Measurements from ENCODE around the gene MICU1. TPM values are rescaled to one million over a fixed set of nuclear protein-coding genes. Genes with fewer than 3 reads are reported as not detected.

The MICU1 gene
- total RNA-seq, 2 experiments from 2014 or later: 27.2 to 33.6 TPM

- no TSS peak for BruUV-seq (replicated peaks)
- H3K79me2 ChIP-seq (ENCODE audit: insufficient read depth, low read depth, low read length): no peaks in the 10 kb centered on the region
- H3K9me3 ChIP-seq (ENCODE audit: low read length): no peaks in the 10 kb centered on the region
- H3K36me3 ChIP-seq (ENCODE audit: insufficient read depth, low read length): no peaks in the 10 kb centered on the region
- no peak for TF ChIP-seq CTCF (conservative IDR thresholded peaks at IDR 0.05; ENCODE audit: low read length)
- TF ChIP-seq EZH2phosphoT487 (IDR thresholded peaks at IDR 0.05; ENCODE audit: borderline replicate concordance, low read depth, low read length): no peak
- H3K4me2 ChIP-seq (ENCODE audit: low read length): no peak overlapping the region
- intact Hi-C loops (cut with micrococcal nuclease; ENCODE audit: unreplicated experiment): no loop called here
- H3K27ac ChIP-seq (ENCODE audit: low read depth, low read length, poor library complexity, severe bottlenecking): no peak overlapping the region
- CTCF ChIA-PET (ENCODE audit: unreplicated experiment): no interaction called here
- no peak overlapping the region for H3K4me3 ChIP-seq (ENCODE audit: low read depth, low read length, poor library complexity, severe bottlenecking)
- no peaks in the 10 kb centered on the region for H4K20me1 ChIP-seq (ENCODE audit: insufficient read depth, low read length)
- H3K9me2 ChIP-seq (ENCODE audit: insufficient read depth, low read length): no peaks in the 10 kb centered on the region
- POLR2A ChIA-PET: interaction anchor here (0.7 to 1.0 kb wide), 2 partner anchors 20 to 70 kb away, joined by 3 to 4 read pairs; no protein-coding TSS in a partner anchor
- no peak overlapping the region for H2AFZ ChIP-seq (ENCODE audit: low read length)
- H3K4me1 ChIP-seq (ENCODE audit: insufficient read depth, low read length, poor library complexity, severe bottlenecking): no peaks in the 10 kb centered on the region
- DNase-seq (ENCODE audit: low spot score): no peak
These were observed 41.5 kb upstream of the MICU1 start for GRCh38 chr10:72667207-72667864.

GRCh38 chr10:72665925-72666324 is 40.0 kb upstream of the MICU1 start:
- no peak overlapping the region for H3K27ac ChIP-seq (ENCODE audit: low read depth, low read length, poor library complexity, severe bottlenecking)
- no peak overlapping the region for H3K4me2 ChIP-seq (ENCODE audit: low read length)
- H3K9me3 ChIP-seq (ENCODE audit: low read length): no peaks in the 10 kb centered on the region
- POLR2A ChIA-PET: interaction anchor here (1.1 kb wide), 1 partner anchor 188 kb away, joined by 4 read pairs; no protein-coding TSS in a partner anchor
- H3K4me3 ChIP-seq (ENCODE audit: low read depth, low read length, poor library complexity, severe bottlenecking): no peak overlapping the region
- no peaks in the 10 kb centered on the region for H3K4me1 ChIP-seq (ENCODE audit: insufficient read depth, low read length, poor library complexity, severe bottlenecking)
- H3K9me2 ChIP-seq (ENCODE audit: insufficient read depth, low read length): no peaks in the 10 kb centered on the region
- no peak overlapping the region for H2AFZ ChIP-seq (ENCODE audit: low read length)
- CTCF ChIA-PET (ENCODE audit: unreplicated experiment): no interaction called here
- no TSS peak for BruUV-seq (replicated peaks)
- intact Hi-C loops (cut with micrococcal nuclease; ENCODE audit: unreplicated experiment): no loop called here
- no peaks in the 10 kb centered on the region for H3K79me2 ChIP-seq (ENCODE audit: insufficient read depth, low read depth, low read length)
- TF ChIP-seq EZH2phosphoT487 (IDR thresholded peaks at IDR 0.05; ENCODE audit: borderline replicate concordance, low read depth, low read length) (no peak), CTCF (conservative IDR thresholded peaks at IDR 0.05; ENCODE audit: low read length) (no peak)
- no peaks in the 10 kb centered on the region for H4K20me1 ChIP-seq (ENCODE audit: insufficient read depth, low read length)
- no peak for DNase-seq (ENCODE audit: low spot score)
- H3K36me3 ChIP-seq (ENCODE audit: insufficient read depth, low read length): no peaks in the 10 kb centered on the region

GRCh38 chr10:72663971-72664370 is 38.1 kb upstream of the MICU1 start:
- H3K4me1 ChIP-seq (ENCODE audit: insufficient read depth, low read length, poor library complexity, severe bottlenecking): no peaks in the 10 kb centered on the region
- no TSS peak for BruUV-seq (replicated peaks)
- CTCF ChIA-PET (ENCODE audit: unreplicated experiment): no interaction called here
- H2AFZ ChIP-seq (ENCODE audit: low read length): no peak overlapping the region
- H3K36me3 ChIP-seq (ENCODE audit: insufficient read depth, low read length): no peaks in the 10 kb centered on the region
- H3K9me2 ChIP-seq (ENCODE audit: insufficient read depth, low read length): no peaks in the 10 kb centered on the region
- H3K4me2 ChIP-seq (ENCODE audit: low read length): no peak overlapping the region
- POLR2A ChIA-PET: no interaction called here
- intact Hi-C loops (cut with micrococcal nuclease; ENCODE audit: unreplicated experiment): no loop called here
- DNase-seq (ENCODE audit: low spot score): no peak
- no peaks in the 10 kb centered on the region for H3K79me2 ChIP-seq (ENCODE audit: insufficient read depth, low read depth, low read length)
- TF ChIP-seq CTCF (conservative IDR thresholded peaks at IDR 0.05; ENCODE audit: low read length) (no peak), EZH2phosphoT487 (IDR thresholded peaks at IDR 0.05; ENCODE audit: borderline replicate concordance, low read depth, low read length) (no peak)
- H3K9me3 ChIP-seq (ENCODE audit: low read length): no peaks in the 10 kb centered on the region
- no peak overlapping the region for H3K4me3 ChIP-seq (ENCODE audit: low read depth, low read length, poor library complexity, severe bottlenecking)
- H3K27ac ChIP-seq (ENCODE audit: low read depth, low read length, poor library complexity, severe bottlenecking): no peak overlapping the region
- H4K20me1 ChIP-seq (ENCODE audit: insufficient read depth, low read length): no peaks in the 10 kb centered on the region

Measured in OCI-LY7 (cell line).